NCI-H1092 (cell line): ENCODE results near the gene F11R.
A peak's percentile ranks its signal among the peaks of the same experiment; 100 is the strongest.
"Not testable (repeated sequence)": the region's sequence is repeated elsewhere in the genome, so short reads cannot be mapped to it uniquely, and the experiment has no call there.

Source experiments
- DNase-seq: peaks from one replicate; lab custom pipeline; 2025; lab: John Stamatoyannopoulos, UW

F11R gene

DNA sequence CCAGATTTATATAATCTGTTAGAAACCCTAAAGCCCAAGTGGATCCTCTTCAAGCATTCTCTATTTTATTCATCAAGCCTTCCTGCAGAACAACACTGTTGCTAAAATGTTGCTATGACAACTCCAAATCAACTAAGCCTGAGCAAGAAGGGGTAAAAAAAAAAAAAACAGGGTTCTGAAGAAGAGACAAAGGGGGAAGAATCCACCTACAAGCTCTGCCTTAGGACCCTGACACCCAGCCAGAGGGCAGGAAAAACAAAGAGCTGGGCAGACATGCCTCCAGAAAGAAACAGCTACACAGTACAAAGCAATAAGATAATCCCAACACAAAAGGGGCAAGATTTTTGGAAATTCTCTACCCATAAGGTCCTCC, 23.6 kb upstream of the F11R start:
- no peak for DNase-seq

- no peak for DNase-seq
Measured at GRCh38 chr1:161039546-161039945, 18.6 kb upstream of the F11R start.

DNA sequence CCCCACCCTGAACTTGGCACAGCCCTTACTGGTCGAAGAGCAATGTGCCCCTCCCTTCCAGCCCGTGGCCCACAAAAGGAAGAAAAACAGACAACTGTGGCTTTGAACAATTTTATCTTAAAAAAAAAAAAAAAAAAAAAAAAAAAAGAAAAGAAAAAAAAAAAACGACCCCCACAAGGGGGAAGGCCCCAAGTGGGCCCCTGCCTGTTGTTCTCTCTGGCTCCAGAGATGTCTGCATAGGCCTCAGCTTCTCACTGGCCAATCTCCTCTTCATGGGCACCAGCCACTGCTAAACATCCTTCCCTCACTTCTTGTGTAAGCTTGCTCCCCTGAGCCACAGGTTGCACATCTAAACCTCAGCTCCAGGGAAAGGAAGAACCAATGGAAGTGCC, 18.2 kb upstream of the F11R start:
- DNase-seq, result no peak

- peak; percentile 53 for DNase-seq
Measured at GRCh38 chr1:161038523-161039153, 17.7 kb upstream of the F11R start, which contains the start of gene TSTD1. Gene TSTD1, minus strand, starts transcription at chr1:161038964. Its CDS starts 75 bp downstream, at chr1:161038889.

DNA sequence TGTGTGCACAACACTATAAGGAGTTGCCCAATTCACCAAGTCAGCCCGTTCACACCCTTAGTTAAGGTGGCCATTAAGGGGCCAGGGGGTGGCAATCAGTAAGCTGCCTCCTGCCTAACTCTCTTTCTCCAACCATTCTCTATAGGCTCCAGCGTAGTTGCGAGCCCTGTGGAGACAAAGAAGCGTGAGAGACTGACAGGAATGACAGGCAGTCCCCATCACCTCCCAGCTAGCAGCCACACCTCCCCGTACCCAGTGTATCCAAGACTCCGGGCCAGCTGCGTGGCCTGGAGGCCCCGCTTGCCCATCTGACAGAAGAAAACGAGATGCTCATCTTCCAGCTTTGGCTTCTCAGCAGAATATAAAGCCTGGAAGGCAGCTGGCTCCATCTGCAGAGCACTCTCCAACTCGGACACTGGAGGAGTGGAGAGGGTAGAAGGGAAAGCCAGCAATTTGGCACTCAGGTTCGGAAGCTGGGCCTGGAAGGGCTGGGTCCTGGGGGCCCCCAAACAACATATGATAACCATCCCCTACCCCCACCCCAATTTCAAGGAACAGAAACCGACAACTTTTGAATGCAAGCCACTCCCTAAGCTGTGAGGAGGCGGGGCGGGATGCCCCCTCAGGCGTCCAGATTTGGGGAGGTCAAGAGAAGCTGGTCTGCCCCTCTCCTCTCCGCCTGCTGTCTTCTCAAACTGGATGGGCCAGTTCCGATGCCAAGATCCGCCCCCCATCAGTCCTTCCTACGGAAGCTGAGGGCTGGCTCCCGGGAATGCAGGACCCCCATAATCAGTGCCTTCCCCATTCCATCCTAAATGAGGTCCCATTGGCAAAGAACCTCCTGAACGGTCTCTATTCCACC, 16.9 kb upstream of the F11R start:
- no peak for DNase-seq

DNA sequence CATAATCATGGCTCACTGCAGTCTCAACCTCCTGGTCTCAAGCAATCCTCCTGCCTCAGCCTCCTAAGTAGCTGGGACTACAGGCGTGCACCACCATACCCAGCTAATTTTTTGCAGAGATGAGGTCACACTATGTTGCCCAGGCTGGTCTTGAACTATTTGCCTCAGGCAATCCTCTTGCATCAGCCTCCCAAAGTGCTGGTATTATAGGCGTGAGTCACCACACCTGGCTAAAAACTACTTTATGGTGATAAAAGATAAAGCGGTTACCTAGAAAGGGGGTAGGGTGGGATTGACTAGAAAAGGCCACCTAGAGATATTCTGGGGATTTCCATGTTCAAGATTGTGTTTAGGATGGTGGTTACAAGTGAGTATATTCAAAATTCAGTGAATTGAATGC, 12.8 kb upstream of the F11R start:
- DNase-seq, result no peak

- no peak for DNase-seq
Measured at GRCh38 chr1:161032409-161032808, 11.5 kb upstream of the F11R start.

DNA sequence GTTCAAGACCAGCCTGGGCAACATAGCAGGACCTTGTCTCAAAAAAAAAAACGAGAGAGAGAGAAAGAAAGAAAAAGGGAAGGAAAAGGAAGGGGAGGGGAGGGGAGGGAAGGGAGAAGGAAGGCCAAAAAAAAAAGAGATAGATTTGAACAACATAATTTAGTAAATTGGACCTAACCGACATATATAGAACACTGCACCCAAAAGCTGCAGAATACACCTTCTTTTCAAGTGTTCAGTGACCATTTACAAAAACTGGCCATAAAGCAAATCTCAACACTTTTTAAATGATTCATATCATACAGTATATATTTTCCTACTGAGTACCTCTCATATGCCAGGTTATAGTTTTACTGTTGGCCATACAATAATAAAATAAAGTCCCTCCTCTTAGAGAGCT, 10.9 kb upstream of the F11R start:
- DNase-seq, result no peak

GRCh38 chr1:161029466-161029865, 8.5 kb upstream of the F11R start:
- not testable (repeated sequence) for DNase-seq

- not testable (repeated sequence) for DNase-seq
Measured at GRCh38 chr1:161026954-161027353, 6.0 kb upstream of the F11R start.

- not testable (repeated sequence) for DNase-seq
Measured at GRCh38 chr1:161022432-161022831, 1.5 kb upstream of the F11R start.

DNA sequence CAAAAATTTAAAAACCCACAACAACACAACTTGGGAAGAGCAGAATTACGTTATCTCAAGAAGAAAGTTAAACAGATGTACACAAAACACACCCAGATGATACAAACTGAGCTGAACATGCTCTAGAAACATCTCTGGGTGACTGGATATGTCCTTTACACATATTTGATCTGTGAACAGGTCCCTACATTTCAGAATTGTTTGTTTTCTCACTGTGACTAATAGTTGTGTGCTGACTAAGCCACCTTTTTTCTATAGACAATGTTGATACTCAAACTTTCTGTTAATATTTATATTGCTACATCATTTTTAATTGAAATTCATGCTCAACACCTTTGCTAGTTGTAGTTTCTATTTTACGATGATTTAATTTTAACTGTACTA, 1.0 kb upstream of the F11R start:
- DNase-seq, result no peak

DNA sequence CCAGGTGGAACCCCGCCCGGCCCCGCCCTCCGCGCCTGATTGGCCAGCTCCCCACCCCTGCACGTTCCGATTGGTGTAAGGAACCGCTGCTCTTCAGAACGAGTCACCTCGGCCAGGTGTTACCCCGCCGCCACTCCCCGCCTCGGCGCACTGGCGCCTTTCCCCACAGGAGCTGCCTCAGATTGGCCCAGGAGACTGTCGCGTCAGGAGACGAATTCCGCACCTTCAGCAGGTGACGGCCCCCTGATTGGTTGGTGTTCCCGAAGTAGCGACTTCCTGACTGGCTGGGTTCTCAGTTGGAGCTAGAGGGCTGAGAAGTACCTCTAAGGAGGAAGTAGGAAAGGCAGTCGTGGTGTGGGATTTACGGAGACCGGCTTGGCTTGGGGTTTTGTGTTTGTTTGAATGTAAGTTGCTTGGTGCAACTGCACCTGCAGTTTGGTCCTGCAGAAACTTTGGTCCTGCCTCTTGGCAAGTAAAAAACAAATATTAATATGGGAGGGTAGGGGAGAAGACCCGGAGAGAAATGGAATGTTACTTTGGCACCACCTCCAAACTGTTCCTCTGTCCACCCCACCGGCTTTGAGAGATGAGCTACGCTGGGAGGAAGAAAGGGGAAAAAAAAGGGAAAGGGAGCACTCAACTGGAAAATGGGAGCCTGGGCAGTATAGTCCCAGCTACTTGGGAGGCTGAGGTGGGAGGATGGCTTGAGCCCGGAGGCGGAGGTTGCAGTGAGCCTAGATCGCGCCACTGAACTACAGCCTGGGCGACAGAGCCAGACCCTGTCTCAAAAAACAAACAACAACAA, 415 bp upstream of the F11R start:
- DNase-seq, result peak; percentile 72

GRCh38 chr1:161019751-161020495, 1.0 kb downstream of the F11R start:
- DNase-seq, result no peak

DNA sequence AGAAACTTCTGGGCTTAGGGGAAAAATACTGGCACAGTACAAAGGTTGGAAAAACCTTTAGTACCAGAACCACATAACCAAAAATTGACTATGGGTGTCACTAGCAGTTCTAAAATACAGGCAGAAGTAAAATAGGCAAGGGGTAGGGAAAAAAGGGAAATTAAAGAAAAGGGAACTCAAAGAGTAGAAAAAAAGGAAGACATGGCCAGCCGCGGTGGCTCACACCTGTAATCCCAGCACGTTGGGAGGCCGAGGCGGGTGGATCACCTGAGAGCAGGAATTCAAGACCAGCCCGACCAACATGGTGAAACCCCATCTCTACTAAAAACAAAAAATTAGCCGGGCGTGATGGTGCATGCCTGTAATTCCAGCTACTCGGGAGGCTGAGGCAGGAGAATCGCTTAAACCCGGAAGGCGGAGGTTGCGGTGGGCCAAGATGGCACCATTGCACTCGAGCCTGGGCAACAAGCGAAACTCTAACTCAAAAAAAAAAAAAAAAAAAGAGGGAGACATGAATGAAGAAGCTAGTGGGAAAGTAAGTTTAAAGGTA, 1.8 kb downstream of the F11R start:
- DNase-seq, result not testable (repeated sequence)

GRCh38 chr1:161018631-161018930, 2.4 kb downstream of the F11R start:
- DNase-seq, result no peak

DNA sequence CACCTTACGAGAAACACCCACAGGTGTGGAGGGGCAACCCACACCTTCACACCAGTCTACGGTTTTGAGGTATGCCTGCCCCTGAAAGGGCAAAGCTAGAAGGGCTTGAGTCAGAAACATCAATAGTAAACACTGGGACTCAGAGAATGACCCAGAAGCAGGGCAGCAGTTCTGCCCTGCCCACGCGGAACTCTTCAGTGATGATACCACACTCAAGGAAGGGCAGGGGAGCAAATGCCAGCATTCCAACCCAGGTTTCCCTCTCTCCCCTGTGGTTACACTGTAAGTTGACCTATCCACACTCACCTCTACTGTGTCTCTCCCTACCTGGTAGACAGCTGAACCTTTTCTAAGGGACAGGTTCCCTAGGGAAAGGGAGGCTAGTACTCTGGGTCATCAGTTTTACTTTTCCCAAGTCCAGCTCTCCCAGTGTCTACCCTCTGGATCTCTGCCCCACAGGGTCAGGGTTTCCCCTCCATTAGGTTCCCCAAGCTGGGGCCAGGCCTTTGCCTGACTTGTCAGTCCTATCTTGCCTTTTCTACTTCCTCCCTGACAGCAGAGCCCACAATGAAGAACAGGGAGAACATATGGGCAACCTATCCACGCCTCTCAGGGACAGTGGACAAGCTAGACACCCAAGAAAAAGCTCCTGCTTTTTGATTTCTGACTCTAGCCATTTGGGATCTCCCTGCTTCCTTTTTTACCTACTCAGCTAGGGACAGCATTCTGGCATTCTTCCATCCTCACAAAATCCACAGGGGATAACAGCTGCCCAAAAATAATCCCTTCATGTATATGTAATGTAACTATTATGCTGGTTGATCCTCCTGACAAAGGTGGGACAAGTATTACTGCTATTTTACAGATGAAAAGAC, 3.0 kb downstream of the F11R start:
- no peak for DNase-seq

- DNase-seq, result not testable (repeated sequence)
Measured at GRCh38 chr1:161017181-161017580, 3.8 kb downstream of the F11R start.

DNA sequence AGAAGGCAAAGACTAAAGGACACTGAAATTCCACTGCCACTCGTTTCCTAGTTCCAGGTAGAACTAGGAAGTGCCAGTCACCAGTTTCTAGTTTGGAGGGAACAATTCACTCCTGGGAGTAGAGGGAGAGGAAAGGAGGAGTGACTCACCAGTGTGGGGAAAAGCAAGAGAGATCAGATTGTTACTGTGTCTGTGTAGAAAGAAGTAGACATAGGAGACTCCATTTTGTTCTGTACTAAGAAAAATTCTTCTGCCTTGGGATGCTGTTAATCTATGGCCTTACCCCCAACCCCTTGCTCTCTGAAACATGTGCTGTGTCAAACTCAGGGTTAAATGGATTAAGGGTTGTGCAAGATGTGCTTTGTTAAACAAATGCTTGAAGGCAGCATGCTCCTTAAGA, 4.3 kb downstream of the F11R start:
- DNase-seq, result not testable (repeated sequence)

DNA sequence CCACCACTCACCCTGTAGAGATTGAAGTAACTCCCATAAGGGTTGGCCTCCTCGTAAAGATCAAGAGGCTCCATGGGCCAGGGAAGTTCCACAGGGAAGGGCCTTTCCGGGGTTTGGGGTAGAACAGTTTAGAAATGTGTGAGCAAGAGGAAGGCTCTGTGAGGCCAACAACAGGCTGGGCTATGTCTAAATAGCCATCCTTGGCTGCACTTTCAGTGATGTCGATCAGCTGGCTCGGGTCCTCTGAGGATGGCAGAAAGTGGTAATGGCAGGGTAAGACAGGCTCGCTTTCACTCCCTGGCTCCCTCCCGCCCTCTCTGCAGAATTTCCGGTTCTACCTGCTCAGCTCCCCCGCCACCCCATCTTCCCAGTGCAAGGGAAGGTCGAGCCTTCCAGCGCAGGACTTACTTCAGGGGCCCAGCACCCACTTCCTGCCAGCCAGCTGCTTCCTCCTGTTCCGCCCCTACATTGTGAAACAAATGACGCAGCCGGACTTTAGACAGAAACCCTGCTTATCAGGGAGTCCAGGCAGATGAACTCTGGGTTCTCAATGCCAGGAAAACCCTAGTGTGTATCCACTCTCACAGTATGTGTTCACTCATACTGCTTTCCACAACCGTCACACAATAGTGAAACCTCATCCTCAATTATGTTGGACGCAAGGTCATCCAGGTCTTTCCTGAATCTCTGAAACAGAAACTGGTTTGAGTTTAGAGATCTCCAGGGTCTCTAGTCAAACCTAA, 7.3 kb downstream of the F11R start:
- DNase-seq, result no peak
